Lower leg skin (tissue), 4 donors: Measurements from ENCODE around the gene GUCY2F. TPM values are rescaled to one million over a fixed set of nuclear protein-coding genes. Genes with fewer than 3 reads are reported as not detected.

Source experiments
- DNase-seq, 2 donors: peaks; one replicate each; pipeline ENCODE4 v3.0.0-alpha.2; 2019; ENCODE audit warnings: low spot score in 2 of 2
- H3K4me3 ChIP-seq: fragments of 200-600 bp; sonication (generic); 2 replicates; pipeline ENCODE4 v1.5.1; 2017; ENCODE audit warnings: mild to moderate bottlenecking, low read depth; ENCODE audit not compliant: poor library complexity, severe bottlenecking
- CTCF ChIP-seq, 3 donors: fragments of 450-650 bp; IDR thresholded peaks; one replicate each; pipeline ENCODE4 v1.5.1; 2016; ENCODE audit warnings: antibody characterized with exemption in 3 of 3, mild to moderate bottlenecking in 3 of 3, moderate library complexity in 2 of 3
- POLR2A ChIP-seq, 2 donors: fragments of 450-650 bp; IDR thresholded peaks; one replicate each; pipeline ENCODE4 v1.6.1; 2016 to 2017; ENCODE audit warnings: antibody characterized with exemption in 2 of 2, mild to moderate bottlenecking in 1 of 2, moderate library complexity in 1 of 2
- WGBS, 2 donors: methylation state at CpG; one replicate each; pipeline ENCODE4 v1.1.5; 2018; 5-methylcytosine and 5-hydroxymethylcytosine counted together
- intact Hi-C: fragments of 100-400 bp; cut with DNase I; formaldehyde crosslinking; loops from one replicate; pipeline ENCODE4 v1.15.0; 2023; ENCODE audit warnings: low total_unique reads
- total RNA-seq, 4 donors: library from RNA; depleted of rRNA; stranded (reverse); fragments of >200 nt; gene quantifications; one replicate each; pipeline ENCODE4 v1.1.0, GENCODE V29; 2016

The GUCY2F gene
- total RNA-seq, 4 donors from 2014 or later = not detected

DNA sequence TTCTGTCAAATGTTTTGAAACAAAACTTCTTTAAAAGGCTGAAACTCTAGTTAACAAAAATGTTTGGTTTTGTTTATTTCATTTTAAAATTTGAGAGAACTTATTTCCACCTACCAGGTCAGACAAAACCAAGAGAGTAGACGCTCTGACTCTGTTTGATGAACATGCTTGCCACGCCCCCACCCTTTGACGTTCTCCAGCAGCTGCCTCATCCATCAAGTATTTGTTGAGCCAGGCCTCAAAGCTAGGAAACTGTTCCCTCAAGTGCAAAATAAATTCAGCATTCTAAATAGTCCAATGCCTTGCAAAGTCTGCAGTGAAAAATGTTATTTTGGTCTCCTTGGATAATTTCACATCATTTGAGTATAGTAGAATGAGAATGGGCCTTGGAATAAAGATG is 121.6 kb downstream of the GUCY2F start:
- TF ChIP-seq CTCF (IDR thresholded peaks at IDR 0.05) (no peak), POLR2A (IDR thresholded peaks at IDR 0.05) (no peak)
- WGBS, 2 donors = 42% methylated on average over 3 of the region's 3 CpGs
- no peak overlapping the region for H3K4me3 ChIP-seq
- intact Hi-C loops = no loop called here
- DNase-seq = no peak

- TF ChIP-seq CTCF (IDR thresholded peaks at IDR 0.05) = no peak
- no peak for TF ChIP-seq POLR2A (IDR thresholded peaks at IDR 0.05)
- intact Hi-C loops = no loop called here
- no peak for DNase-seq
- H3K4me3 ChIP-seq = no peak overlapping the region
- 76 to 83% methylated on average over 3 of the region's 3 CpGs for WGBS, 2 donors
Observed at GRCh38 chrX:109357706-109358105, 124.2 kb downstream of the GUCY2F start.

GRCh38 chrX:109356684-109357083 is 125.2 kb downstream of the GUCY2F start:
- intact Hi-C loops = no loop called here

DNA sequence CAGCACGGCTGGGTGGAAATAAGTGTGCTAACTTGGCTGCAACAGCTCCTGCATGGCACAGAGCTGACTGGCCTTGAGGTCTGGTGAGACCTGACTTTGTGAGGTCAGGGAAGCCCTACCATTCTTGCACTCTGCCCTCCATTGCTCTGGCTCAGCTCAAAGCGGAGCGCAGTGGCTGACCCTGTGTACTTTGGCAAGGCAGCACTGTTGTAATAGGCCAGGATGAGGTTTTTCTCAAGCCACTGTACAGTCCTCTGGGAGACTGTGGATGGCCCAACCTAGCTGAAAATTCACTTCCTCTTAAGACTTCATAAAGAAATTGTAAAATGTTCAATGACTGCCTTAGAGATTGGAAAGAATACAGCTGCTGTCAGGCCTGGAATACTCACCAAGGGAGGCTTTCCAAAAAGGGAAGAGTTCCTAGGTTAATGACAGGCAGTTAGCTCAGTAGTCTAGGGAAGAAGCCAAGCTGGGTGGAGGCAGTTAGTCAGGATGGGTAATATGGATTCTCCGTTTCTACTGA is 129.8 kb downstream of the GUCY2F start:
- TF ChIP-seq POLR2A (IDR thresholded peaks at IDR 0.05) (no peak), CTCF (IDR thresholded peaks at IDR 0.05) (no peak)
- no peak for DNase-seq
- 35 to 68% methylated on average over 4 of the region's 4 CpGs for WGBS, 2 donors
- intact Hi-C loops = no loop called here
- no peak overlapping the region for H3K4me3 ChIP-seq

More at GRCh38 chrX:109356684-109357083, 125.2 kb downstream of the GUCY2F start:
- no peak for DNase-seq
- H3K4me3 ChIP-seq = no peak overlapping the region
- TF ChIP-seq POLR2A (IDR thresholded peaks at IDR 0.05) (no peak), CTCF (IDR thresholded peaks at IDR 0.05) (no peak)
- WGBS, 2 donors = 37% methylated on average over 3 of the region's 3 CpGs

GRCh38 chrX:109351557-109351956 is 130.3 kb downstream of the GUCY2F start:
- TF ChIP-seq CTCF (IDR thresholded peaks at IDR 0.05) (no peak), POLR2A (IDR thresholded peaks at IDR 0.05) (no peak)
- 71 to 81% methylated on average over 3 of the region's 3 CpGs for WGBS, 2 donors
- no peak for DNase-seq
- H3K4me3 ChIP-seq = no peak overlapping the region
- intact Hi-C loops = no loop called here

DNA sequence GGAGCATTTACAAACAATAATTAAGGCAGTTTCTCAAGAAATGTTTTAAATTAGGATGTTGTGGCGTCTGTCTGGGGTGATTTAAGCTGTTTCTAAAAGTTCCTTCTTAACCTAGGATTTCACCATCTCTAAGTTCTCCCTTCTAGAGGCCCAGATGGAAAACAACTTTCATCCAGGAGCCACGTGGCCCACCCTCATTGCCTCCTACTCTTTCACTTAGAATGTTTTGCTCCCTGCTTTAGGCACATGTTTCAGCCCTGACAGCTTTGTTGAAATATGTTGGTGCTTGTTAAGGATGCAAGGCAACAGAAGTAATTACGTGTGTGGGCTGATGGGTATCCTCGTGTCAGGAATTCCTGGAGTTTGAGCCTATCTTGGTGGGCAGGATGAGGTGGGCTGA is 131.3 kb downstream of the GUCY2F start:
- no peak overlapping the region for H3K4me3 ChIP-seq
- TF ChIP-seq CTCF (IDR thresholded peaks at IDR 0.05) (no peak), POLR2A (IDR thresholded peaks at IDR 0.05) (no peak)
- intact Hi-C loops = no loop called here
- no peak for DNase-seq
- WGBS, 2 donors = 49 to 66% methylated on average over 4 of the region's 4 CpGs
